HFFc6 (cell line): ENCODE data around the gene MARK3. TPM values are rescaled to one million over a fixed set of nuclear protein-coding genes. Genes with fewer than 3 reads are reported as not detected.

Source experiments
- DNase-seq: peaks from one replicate; pipeline ENCODE4 v3.0.0-alpha.2; 2018
- H3K27ac Mint-ChIP-seq: 2 replicates; pipeline ENCODE4 v1.8.0; 2020; ENCODE audit warnings: mild to moderate bottlenecking, mixed read lengths
- H3K27me3 Mint-ChIP-seq: 2 replicates; pipeline ENCODE4 v1.8.0; 2021; ENCODE audit warnings: mild to moderate bottlenecking, moderate library complexity, mixed read lengths; ENCODE audit not compliant: insufficient read depth
- H3K36me3 Mint-ChIP-seq: 2 replicates; pipeline ENCODE4 v1.8.0; 2021; ENCODE audit warnings: low read depth, mixed read lengths
- H3K4me1 Mint-ChIP-seq: 2 replicates; pipeline ENCODE4 v1.8.0; 2020; ENCODE audit warnings: low read depth, mixed read lengths
- H3K4me3 Mint-ChIP-seq: 2 replicates; pipeline ENCODE4 v1.8.0; 2020; ENCODE audit warnings: mild to moderate bottlenecking, moderate library complexity, mixed read lengths
- H3K9me3 Mint-ChIP-seq: 2 replicates; pipeline ENCODE4 v1.8.0; 2020; ENCODE audit warnings: mild to moderate bottlenecking, mixed read lengths
- CTCF ChIP-seq: fragments of 200-600 bp; sonication (generic); IDR thresholded peaks from 2 replicates; pipeline ENCODE4 v1.5.0; 2021; ENCODE audit warnings: antibody characterized with exemption, mild to moderate bottlenecking
- total RNA-seq, 6 experiments: library from RNA; stranded (reverse); fragmentation: NEBNext Ultra II Directional; extraction: Animal tissue kit (Norgen Biotek cat#: 25700); gene quantifications; 2 replicates in 1 of 6; 3 replicates in 5 of 6; pipeline ENCODE4 v1.2.3, GENCODE V29; 2021

MARK3 gene
- total RNA-seq, 6 experiments from 2014 or later: 57.4 to 71.8 (median 65.7) TPM

GRCh38 chr14:103449634-103450161 is 64.5 kb downstream of the MARK3 start:
- TF ChIP-seq CTCF: no peak
- Mint-ChIP-seq H3K4me3 (no peak overlapping the region), H3K27me3 (no peaks in the 10 kb centered on the region), H3K9me3 (no peaks in the 10 kb centered on the region), H3K4me1 (peaks cover 53% of the 10 kb centered on the region), H3K27ac (no peak overlapping the region), H3K36me3 (peaks cover 26% of the 10 kb centered on the region)
- DNase-seq: no peak

DNA sequence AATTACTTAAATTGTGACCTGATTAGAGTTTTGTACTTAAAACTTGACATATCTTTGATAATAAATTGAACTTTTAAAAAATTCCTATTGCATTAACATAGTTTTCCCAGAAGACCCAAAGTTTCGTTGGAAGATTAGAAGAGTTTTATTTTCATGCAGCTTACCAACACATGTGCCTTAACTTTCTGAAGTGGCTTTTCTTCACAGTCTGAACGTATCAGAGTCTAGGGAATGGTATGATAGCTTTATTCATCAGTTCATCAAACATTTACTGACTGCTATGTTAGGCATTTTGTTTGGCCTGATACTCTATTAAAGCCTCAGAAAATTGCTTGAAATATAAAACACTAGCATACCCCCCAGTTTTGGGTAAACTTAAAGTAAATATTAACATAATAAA is 65.2 kb downstream of the MARK3 start:
- no peak for TF ChIP-seq CTCF
- no peak for DNase-seq
- Mint-ChIP-seq H3K36me3 (peaks cover 26% of the 10 kb centered on the region), H3K27me3 (no peaks in the 10 kb centered on the region), H3K27ac (no peak overlapping the region; the same call in 1 of the 2 replicates), H3K4me1 (peaks cover 46% of the 10 kb centered on the region), H3K4me3 (no peak overlapping the region), H3K9me3 (no peaks in the 10 kb centered on the region)

DNA sequence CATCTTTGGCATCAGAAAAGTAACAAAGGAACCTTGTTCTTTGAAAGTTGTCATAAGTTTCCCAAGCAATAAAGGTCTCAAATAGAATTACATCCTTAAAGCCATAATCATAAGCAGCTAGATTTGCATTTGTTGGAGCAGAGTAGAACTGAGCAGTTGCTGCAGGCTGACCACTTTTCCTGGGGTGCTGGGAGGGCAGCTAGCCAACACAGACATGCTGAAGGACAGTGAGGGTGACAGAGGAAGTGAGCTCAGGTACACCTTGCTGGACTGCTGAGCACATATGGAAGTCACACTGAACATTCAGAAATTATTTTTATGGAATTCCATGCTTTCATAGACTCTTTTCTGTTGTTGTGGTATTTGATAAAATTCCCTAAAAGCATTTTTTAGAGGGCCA is 66.2 kb downstream of the MARK3 start:
- TF ChIP-seq CTCF: no peak
- H3K4me3 Mint-ChIP-seq: no peak overlapping the region
- peaks cover 31% of the 10 kb centered on the region for H3K36me3 Mint-ChIP-seq
- DNase-seq: no peak
- no peaks in the 10 kb centered on the region for H3K27me3 Mint-ChIP-seq
- H3K9me3 Mint-ChIP-seq: peaks cover 4% of the 10 kb centered on the region; the same call in 1 of the 2 replicates
- H3K27ac Mint-ChIP-seq: no peak overlapping the region
- H3K4me1 Mint-ChIP-seq: peaks cover 45% of the 10 kb centered on the region

- Mint-ChIP-seq H3K27ac (no peak overlapping the region), H3K27me3 (no peaks in the 10 kb centered on the region), H3K9me3 (peaks cover 6% of the 10 kb centered on the region; the same call in 1 of the 2 replicates), H3K4me3 (no peak overlapping the region), H3K36me3 (peaks cover 42% of the 10 kb centered on the region), H3K4me1 (peaks cover 35% of the 10 kb centered on the region)
- DNase-seq: no peak
- TF ChIP-seq CTCF: no peak
These were observed 68.6 kb downstream of the MARK3 start for GRCh38 chr14:103453791-103454190.

- H3K9me3 Mint-ChIP-seq: peaks cover 6% of the 10 kb centered on the region; the same call in 1 of the 2 replicates
- TF ChIP-seq CTCF: no peak
- peak overlapping the region; percentile 22 for H3K4me3 Mint-ChIP-seq
- peak overlapping the region; percentile 64 for H3K27ac Mint-ChIP-seq
- H3K27me3 Mint-ChIP-seq: no peaks in the 10 kb centered on the region
- peak; percentile 15 for DNase-seq
- peaks cover 23% of the 10 kb centered on the region for H3K4me1 Mint-ChIP-seq
- peaks cover 40% of the 10 kb centered on the region for H3K36me3 Mint-ChIP-seq
These were observed 71.1 kb downstream of the MARK3 start for GRCh38 chr14:103456167-103456835.
